Measurements from ENCODE around the gene CCDC185.

CCDC185 gene

DNA sequence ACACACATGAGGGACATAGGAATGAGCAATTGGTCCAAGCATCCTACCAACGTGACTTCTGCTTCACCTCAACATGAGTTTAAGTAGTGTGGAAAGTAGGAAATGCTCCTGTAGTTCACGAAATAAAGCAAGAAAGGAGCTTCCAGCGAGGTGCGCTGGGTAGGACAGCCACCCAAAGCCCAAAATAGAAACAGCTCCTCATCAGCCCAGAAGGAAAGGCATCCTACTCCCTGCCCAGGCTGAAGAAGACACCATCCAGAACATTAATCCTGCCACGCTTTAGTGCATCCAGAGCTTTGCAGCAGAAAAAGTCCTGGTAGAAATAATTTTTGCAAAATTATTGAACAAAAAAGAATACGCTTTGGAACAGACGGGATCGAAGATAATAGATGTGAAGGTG is 25.9 kb downstream of the CCDC185 start:
- no peak for FAIRE-seq
- DNase-seq (ENCODE audit: insufficient read length, low spot score): no peak
- TF ChIP-seq, protein P1, sequence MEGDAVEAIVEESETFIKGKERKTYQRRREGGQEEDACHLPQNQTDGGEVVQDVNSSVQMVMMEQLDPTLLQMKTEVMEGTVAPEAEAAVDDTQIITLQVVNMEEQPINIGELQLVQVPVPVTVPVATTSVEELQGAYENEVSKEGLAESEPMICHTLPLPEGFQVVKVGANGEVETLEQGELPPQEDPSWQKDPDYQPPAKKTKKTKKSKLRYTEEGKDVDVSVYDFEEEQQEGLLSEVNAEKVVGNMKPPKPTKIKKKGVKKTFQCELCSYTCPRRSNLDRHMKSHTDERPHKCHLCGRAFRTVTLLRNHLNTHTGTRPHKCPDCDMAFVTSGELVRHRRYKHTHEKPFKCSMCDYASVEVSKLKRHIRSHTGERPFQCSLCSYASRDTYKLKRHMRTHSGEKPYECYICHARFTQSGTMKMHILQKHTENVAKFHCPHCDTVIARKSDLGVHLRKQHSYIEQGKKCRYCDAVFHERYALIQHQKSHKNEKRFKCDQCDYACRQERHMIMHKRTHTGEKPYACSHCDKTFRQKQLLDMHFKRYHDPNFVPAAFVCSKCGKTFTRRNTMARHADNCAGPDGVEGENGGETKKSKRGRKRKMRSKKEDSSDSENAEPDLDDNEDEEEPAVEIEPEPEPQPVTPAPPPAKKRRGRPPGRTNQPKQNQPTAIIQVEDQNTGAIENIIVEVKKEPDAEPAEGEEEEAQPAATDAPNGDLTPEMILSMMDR (IDR thresholded peaks at IDR 0.05; ENCODE audit: insufficient read depth, missing control alignments): no peak

DNA sequence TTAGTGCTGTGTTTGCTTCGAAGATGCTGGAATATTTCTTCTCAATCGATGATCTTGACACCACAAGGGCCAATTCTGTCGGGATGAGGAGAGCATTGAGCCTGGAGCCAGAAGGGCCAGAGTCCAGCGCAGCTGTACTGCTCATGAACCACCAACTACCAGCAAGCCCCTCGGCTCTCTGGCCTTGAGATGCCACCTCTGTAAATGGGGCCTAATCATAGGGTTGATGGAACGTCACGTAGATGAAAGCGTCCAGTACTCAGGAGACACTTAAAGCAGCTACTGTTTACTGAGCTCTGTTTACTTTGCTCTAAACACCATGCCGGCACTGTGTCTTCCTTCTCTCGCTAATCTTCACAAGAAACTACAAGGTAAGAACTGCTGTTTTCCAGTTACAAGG is 26.3 kb downstream of the CCDC185 start:
- DNase-seq (ENCODE audit: insufficient read length, low spot score) (no peak), FAIRE-seq (no peak)
- TF ChIP-seq, protein P1 (IDR thresholded peaks at IDR 0.05; ENCODE audit: insufficient read depth, missing control alignments): no peak

DNA sequence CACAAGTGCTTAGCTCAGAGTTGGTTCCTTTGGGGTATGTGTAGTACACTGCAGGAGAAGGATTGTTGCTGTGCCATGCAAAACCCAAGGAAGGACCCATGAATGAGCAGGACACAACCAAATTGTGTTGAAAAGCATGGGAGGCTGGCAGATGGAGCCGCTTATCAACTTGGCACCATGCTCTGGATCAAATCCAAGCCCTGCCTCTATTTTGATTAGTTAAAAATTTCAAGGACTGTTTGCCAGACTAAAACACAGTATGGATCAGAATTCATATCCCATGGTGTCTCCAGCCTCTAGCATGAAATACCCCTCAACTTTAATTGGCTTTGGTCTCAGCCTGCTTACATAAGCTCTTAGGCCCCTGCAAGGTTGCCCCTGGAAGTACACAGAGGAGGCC is 27.8 kb downstream of the CCDC185 start:
- TF ChIP-seq, protein P1 (IDR thresholded peaks at IDR 0.05; ENCODE audit: insufficient read depth, missing control alignments): no peak
- no peak for DNase-seq (ENCODE audit: insufficient read length, low spot score)
- FAIRE-seq: no peak

DNA sequence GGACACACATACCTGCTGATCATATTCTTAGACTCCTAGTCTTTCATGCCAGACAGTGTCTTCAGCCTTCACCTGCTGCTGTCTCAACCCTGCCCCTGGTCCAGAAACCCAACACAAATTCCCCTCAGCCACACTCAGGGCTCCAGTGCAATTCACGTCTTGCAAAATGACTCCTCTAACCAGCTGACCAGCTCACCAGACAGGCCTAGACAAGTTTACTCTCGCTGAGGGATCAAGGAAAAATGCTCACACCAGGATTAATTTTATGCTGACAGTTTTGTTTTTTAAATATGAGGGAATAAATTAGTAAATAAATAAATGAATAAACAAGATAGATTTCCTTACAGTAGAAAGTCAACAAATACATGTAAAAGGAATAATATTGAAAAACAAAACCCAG is 28.5 kb downstream of the CCDC185 start:
- TF ChIP-seq, protein P1 (IDR thresholded peaks at IDR 0.05; ENCODE audit: insufficient read depth, missing control alignments): no peak
- FAIRE-seq (no peak), DNase-seq (ENCODE audit: insufficient read length, low spot score) (no peak)

DNA sequence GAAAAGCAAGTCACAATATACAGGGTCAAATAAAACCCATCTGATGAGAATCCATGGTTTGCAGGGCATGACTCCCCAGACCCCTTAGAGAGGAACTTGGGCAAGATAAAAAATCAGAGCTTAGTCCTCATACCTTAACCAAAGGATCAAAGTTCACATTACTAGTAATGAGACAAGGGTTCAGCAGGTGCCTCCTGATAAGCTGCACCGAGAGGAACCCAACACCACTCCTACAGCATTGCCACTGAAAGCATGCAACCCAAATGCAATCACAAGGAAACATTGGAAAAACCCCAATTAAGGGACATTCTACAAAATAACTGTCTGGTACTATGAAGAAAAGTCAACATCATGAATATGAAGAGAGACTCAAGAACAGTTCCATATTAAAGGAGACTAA is 29.7 kb downstream of the CCDC185 start:
- TF ChIP-seq, protein P1 (IDR thresholded peaks at IDR 0.05; ENCODE audit: insufficient read depth, missing control alignments): no peak
- no peak for FAIRE-seq
- DNase-seq (ENCODE audit: insufficient read length, low spot score): no peak

DNA sequence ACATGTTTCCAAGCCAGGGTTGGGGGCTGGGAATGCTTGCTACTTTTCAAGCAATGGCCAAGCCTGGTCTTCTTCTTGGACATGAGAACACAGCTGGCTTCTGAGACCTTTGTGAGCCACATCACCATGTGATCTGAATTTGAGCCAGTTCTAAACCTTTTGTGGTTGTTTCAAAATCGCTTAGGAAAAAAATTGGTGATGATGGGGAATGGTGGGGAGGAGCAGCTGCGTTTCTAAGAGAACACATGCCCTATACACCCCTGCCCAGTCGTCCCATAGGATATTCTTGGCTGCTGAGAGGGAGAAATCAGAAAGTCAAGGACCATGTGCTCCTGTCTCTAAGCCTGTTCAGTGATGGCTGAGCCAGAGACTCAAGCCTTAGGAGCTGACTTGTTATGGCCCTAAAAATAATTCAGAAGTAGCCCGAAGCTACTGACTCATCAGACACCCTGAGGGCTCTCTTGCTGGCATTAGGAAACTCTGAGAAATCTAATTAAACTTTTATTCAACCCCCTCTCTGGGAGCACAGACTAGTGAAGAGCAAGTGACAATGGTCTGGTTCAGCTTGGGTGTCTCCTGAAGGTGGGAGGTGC is 30.5 kb downstream of the CCDC185 start:
- FAIRE-seq: no peak
- DNase-seq (ENCODE audit: insufficient read length, low spot score): no peak
- TF ChIP-seq, protein P1 (IDR thresholded peaks at IDR 0.05; ENCODE audit: insufficient read depth, missing control alignments): no peak

DNA sequence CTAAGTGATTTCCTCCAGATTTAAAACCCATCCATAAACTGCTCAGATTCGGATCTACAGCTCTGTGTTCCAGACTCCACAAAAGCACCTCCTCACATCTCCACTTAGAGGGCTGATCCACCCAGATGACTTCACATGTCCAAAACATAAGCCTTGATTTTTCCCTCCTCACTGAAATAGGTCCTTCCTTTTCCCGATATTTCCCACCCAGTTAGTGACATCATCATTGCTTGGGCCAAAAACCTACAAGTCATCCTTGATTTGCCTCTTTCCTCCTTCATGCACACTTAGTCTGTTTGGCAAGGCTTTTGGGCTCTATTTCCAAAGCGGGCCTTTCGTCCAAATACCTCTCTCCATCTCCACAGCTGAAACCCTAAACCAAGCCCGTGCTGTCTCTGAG is 32.3 kb downstream of the CCDC185 start:
- FAIRE-seq: no peak
- DNase-seq (ENCODE audit: insufficient read length, low spot score): no peak

More for the DNA sequence above, 32.3 kb downstream of the CCDC185 start:
- TF ChIP-seq, protein P1 (IDR thresholded peaks at IDR 0.05; ENCODE audit: insufficient read depth, missing control alignments): no peak

All from D721Med (cell line).